Fibroblast of skin of left biceps (primary cell): ENCODE data around the gene TPX2.
"Not testable (repeated sequence)": the region's sequence is repeated elsewhere in the genome, so short reads cannot be mapped to it uniquely, and the experiment has no call there.

Experiments used
- DNase-seq, 2 experiments: peaks; one replicate each; pipeline ENCODE4 v3.0.0-alpha.2; 2013; ENCODE audit warnings: low read depth in 2 of 2

The TPX2 gene

DNA sequence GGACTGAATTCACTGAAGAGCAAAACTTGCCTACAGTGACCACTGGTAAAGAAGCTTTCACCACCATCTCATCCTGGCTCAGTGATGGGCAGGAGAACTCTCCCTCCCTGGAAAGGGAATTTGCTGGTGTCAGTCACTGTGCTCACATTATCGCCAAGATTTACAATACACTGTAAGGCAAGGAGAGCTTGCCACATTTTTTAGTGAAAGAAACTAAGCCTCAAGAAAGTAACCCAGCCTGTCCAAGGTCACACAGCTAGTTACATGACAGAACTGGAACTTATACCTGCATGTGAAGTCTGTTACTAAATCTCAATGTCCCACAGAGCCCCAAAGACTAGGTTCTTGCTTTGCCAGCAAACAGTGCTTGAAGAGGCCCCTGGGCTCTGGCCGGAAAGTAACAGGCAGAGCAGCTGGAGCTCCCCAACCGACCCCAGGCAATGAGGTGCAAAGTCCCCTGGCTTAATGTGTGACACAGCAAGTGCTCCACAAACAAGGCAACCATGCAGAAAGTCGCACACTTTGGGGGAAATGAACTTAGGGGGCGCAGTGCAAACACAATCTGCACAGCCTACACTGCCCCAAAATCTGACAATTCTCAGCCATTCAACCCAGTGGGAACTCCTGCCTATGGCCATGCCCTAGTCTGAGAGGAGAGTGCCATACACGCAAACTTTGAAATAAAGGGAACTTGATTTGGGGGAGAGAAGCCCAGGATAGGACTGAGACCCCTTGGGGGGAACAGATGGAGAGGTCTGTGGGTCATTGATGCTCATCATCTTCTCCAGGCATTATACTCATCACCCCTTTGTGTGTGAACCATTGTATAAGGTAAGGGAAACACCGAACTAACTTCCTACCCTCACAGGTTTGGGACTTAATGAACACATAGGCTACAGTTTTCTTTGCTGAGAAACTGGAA, 18.3 kb upstream of the TPX2 start:
- no peak for DNase-seq

DNA sequence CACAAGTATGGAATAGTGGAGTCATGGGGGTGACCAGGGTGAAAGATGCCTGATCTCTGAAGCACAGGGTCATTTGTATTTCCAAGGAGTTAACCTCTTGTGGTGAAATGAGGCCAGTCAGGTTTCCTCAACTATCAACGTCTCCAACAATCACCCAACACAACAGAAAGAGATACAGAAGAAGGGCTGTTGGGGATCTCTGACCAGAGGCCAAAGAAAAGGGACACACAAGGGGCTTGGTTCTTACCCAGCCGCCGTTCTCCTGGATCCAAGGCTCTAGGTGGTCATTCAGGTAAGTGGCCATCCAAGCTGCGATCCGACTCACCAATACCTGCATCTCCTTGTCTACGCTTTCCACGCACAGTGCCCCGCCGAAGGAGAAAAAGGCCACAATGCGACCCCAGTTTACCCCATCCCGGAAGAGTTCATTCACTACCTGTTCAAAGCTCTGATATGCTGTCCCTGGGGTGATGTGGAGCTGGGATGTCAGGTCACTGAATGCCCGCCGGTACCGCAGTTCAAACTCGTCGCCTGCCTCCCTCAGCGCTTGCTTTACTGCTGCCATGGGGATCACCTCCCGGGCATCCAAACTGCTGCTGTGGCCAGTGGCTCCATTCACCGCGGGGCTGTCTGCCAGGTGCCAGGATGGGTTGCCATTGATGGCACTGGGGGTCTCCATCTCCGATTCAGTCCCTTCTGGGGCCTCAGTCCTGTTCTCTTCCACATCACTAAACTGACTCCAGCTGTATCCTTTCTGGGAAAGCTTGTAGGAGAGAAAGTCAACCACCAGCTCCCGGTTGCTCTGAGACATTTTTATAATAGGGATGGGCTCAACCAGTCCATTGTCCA, 17.5 kb upstream of the TPX2 start:
- DNase-seq: no peak

DNA sequence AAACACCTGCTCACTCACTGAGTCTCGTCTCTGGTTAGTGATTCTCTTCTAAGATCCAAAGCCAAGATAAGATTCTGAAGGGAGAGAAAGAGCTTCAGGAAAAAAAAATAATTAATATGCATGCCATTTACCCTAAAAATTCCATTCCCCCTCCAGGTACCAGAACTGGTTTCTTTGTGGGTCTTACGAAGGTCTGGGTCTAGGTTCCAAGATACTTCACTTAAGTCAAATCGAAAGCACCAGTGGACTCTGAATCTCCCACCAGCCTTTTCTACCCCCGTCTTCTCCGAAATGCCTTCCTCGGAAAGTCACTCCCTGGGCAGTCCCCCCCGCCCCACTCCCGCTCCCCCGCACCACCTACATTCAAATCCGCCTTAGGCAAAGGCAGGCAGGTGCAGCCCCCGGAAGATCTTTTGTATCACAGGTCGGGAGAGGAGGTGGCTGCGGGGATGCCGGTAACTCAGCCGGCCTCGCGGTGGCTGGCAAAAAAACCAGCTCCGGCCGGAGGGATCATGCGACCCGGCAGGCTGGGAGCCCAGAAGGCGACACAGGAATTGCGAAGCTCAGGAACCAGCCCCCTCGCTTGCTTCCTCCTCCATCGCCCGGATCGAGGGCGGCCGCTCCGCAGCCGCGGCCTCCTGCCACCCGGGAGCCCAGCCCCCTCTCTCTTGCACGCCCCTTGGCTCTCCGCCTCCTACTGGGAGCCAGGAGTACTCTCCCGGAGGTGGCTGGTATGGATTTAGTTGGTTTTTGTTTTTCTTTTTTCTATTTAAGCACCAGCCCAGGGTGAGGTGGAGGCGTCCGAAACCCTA, 16.6 kb upstream of the TPX2 start, which contains the start of gene BCL2L1:
Gene BCL2L1 (minus strand): TSS at position 612 of the 812 bp plus-strand sequence. CDS start 650 bp downstream, outside the sequence.
- peak in 1 of 2 experiments; percentile 61 for DNase-seq

DNA sequence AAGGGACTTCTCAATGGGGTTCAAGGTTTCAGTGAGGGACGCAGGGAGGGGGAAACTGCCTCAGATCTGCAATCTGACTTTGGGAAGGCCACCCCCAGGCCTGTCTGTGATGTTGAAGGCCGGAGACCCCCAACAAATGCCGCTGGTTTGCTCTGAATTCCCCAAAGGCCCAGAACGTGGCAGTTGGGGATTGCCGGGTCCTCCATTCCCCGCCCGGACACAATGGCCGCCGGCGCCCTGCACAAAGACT, 16.1 kb upstream of the TPX2 start:
- DNase-seq: no peak

DNA sequence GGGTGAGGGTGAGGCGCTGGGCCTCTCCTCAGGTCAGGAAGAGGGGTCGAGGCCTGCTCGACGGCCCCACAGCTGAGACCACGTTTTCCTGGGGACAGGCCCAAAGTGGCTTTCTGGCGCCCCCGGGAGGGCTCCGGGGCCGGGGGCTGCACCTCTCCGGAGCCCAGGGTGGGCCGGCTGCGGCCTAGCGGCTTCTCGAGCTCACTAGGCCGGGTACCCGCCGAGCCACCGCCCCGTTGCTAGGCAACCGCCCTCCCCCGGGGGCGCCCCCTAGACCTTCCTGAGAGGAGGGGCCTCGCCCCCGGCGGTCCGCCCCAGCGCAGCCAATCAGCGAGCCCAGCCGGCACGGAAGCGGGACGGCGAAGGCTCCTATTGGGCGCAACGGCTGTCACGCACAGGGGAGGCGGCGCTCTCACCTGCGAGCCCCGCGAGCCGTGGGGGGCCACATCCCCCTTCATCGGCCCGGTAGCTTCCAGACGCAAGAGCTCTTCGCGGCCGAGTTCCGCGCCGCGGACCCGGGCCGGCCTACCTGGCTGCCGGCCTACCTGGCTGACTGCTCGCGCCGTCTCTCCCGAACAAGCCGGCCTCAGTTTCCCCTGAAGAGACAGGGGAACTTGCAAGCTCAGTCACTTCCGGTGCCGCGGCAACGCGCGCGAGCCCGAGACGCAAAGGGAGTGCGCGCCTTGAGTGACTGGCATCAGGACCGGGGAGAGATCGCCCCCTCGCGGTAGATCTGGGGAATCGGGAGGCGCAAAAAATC, 15.6 kb upstream of the TPX2 start:
- DNase-seq: peak; percentile 97

DNA sequence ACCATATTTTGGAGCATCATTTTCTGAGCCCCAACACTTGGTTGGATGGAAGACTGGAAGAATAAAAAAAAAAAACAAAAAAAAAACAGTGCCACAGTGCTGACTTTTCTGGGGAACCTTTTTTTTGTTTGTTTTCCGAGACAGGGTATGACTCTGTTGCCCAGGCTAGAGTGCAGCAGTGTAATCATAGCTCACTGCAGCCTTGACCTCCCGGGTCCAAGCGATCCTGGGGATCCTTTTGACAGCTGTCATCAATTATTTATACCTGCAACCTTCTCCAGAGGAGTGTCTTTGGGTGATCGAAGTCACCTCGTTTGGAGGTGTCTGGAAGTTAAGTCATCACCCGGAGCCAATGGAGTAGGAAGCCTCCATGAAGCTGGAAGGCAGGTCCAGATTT, 7.8 kb upstream of the TPX2 start:
- no peak for DNase-seq

DNA sequence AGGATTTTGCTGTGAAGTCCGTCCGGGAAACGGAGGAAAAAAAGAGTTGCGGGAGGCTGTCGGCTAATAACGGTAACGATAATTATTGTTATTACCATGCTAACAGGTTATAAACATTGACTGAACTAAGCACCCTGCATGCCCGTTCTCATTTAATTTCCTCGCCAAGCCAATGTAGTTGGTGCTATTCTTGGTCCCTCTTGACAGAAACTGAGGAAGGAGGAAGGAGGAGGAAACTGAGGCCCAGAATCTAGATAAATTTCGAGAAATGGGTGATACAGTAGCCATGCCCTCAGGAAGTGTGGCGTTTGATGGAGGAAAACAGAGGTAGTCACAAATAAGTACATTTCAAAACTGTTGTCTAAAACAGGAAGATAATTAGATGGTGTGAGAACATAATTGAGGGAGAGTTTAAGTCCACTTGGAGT, 474 bp downstream of the TPX2 start:
- no peak for DNase-seq

DNA sequence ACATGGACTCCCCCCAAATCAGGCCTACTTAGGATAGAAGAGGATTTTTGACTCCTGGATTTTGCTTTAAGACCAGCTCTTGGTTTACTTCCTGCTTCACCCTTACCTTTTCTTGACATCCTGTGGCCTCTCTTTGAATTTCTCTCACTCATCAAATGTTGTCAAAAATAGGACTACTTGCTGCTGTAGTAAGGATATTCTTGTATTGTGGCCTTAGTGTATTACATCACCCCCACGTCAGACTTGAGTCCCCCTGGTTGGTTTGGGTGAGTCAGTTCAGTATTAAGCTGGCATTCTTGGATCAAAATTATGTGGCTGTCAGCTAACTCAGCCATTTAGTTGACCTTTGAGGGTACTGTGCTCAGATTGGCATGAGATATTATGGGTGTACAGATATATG, 1.1 kb downstream of the TPX2 start:
- no peak for DNase-seq

DNA sequence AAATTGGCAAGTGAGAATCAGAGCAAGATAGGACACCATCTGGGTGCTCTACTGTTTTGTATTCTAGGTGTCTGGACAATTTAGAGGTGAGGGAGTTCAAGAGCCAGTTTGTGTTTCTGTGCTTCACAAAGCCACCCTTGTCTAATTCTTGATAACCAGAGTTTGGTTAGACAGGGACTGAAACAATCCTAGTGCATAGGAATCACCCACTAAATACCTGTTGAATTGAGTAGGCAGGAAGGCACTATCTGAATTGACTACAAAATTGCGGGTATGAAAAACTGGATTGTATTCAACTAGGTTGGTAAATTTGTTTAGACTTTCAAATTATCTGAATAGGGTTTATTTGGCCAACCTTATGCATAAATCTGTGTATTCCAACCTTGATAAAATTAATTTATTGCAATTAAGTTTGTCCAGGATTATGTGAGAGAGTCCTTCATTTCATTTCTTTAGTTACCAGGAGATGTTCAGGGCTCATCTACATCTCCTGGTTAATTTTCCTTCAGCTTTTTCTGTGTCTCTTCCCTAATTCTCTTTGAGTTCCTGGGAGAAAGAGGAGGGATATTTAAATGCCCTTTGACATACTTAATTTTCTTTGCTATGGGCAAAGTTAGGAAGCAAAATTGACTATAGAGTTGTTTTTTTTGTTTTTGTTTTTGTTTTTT, 1.7 kb downstream of the TPX2 start:
- no peak for DNase-seq

DNA sequence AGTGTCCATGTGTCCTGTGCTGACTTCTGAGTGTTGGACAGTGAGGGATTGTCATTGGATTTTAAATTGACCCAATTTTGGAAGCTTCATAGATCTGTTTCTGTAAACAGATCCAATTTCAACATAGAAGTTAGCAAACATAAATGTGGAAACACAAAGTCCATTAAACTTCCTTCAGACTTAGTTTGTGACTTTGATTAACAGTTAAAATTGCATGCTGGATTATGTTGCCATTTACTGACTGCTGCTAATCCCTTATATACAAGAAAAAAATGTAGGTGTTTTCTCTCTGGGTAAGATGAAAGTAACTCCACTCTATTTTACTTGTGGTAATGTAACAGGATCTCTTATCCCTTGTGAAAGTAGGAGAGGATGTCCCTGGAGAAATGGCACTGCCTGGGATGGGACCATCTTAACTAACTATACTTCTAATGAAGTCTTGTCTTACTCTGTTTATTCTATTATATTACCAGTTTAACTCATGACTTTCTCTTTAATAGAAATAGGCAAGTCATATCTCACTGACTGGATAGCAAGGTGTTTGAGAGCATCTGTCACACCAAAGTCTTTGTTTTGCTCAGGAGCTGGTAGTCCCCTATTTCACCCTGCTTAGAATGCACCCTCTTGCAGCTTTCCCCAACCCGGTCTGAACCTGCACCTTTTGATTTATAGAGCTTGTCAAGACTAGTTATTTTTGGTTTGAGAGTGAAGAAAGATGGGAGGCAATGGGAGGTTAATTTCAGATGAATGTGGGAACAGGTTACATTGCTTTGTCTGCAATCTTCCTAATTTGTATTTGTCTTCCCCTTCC, 7.2 kb downstream of the TPX2 start:
- DNase-seq: no peak

DNA sequence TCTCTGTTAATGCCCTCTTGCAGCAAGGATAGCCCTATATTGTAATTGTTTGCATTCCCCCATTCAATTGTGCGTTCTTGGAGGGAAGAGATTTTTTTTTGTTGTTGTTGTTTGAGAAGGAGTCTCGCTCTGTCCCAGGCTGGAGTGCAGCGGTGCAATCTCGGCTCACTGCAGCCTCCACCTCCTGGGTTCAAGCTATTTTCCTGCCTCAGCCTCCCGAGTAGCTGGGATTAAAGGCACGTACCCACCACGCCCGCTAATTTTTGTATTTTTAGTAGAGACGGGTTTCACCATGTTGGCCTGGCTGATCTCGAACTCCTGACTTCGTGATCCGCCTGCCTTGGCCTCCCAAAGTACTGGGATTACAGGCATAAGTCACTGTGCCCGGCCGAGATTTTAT, 7.9 kb downstream of the TPX2 start:
- not testable (repeated sequence) for DNase-seq

DNA sequence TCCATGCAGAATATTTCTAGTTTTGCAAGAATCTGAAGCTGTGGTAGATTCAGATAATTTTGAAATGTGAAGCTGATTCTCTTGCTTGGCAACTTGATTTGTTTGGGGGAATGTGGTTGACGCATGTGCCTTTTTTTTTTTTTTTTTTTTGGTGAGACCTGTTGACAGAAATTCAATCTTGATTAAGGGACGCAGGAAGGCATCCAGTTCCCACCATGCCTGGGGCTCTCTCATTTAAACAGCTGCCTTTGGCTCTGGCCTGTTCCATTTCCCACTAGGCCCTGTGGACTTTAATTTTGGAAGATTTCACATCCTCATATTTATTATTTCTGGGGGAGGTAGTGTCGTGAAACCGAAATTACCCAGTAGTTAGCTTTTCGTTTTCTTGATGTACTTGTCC, 8.6 kb downstream of the TPX2 start:
- peak; percentile 63 to 67 for DNase-seq

DNA sequence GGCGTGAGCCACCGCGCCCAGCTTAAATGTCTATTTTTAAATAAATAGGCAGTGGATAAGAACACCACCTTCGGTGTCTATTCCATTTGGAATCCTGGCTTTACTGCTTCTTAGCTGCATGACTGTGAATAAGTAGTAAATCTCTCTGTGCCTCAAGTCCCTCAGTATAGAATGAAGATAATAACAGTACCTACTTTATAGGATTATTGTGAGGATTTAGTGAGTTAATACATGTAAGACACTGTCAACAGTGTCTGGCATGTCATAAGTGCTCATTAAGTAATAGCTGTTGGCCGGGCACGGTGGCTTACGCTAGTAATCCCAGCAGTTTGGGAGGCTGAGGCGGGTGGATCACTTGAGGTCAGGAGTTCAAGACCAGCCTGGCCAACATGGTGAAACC, 10.1 kb downstream of the TPX2 start:
- no peak for DNase-seq

DNA sequence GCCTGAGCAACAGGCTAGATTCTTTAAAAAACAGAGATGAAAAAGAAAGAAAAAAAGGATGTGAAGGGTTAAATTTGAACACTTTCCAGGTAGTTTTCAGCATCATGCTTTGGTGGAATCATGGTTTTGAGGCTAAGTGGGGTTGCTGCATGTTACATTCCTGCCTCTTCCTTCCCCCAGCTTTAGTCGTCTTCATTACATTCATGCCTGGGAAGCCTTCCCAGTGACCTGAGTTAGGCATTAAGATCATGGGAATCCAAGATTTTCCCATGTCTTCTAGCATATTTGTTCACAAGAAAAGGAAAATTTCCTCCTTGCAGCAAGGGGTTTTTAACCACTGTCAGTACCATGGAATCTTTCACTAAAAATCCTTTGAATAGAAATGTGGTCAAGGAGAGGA, 12.0 kb downstream of the TPX2 start:
- DNase-seq: peak; percentile 87 to 90

DNA sequence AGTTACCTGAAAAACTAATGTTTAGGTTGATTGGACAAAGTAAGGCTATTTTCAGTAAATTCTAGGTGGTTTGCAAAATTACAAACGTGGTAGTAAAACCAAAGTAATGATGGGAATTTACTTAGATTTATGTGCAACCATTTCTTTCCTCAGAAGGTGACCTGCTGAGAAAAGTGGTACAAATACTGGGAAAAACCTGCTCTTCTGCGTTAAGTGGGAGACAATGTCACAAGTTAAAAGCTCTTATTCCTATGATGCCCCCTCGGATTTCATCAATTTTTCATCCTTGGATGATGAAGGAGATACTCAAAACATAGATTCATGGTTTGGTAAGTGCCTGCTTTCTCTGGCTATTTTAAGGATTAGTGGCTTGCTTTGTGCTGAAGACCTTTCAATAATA, 18.2 kb downstream of the TPX2 start:
- DNase-seq: no peak

DNA sequence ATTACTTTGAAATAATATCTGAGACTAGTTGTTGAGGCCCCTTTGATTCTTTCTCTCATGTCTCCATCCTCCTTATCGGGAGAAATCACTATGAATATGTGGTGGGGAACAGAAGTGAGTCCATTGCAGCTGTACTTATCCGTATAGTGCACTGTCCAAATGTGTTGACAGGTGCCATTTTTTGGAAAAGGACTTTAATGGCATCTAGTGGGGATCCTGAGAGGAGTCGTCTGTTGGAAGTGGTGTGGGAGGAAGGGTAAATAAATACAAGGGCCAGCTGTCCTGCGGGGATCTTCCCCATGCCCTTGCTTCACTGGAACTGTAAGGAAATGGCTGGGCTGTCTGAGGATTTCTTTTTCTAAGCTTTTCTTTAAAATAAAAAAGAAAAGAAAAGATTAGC, 19.4 kb downstream of the TPX2 start:
- no peak for DNase-seq

DNA sequence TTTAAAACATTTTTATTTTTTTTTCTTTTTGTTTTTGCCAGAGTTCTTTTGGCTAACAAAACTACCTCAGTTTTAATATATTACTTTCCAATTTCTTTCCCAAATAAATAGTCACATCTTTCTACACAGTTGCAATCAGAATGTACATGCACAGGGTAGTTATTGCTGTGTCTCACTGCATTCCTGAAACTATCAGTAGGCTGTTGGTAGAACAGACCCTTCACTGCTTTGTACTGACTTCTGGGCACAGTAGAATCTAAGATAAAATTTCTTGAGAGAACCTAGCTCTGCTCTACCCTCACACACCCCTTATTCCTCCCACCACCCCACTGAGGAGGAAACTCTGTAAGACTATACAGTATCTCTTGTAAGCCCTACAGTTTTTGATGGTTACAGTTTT, 19.9 kb downstream of the TPX2 start:
- no peak for DNase-seq

DNA sequence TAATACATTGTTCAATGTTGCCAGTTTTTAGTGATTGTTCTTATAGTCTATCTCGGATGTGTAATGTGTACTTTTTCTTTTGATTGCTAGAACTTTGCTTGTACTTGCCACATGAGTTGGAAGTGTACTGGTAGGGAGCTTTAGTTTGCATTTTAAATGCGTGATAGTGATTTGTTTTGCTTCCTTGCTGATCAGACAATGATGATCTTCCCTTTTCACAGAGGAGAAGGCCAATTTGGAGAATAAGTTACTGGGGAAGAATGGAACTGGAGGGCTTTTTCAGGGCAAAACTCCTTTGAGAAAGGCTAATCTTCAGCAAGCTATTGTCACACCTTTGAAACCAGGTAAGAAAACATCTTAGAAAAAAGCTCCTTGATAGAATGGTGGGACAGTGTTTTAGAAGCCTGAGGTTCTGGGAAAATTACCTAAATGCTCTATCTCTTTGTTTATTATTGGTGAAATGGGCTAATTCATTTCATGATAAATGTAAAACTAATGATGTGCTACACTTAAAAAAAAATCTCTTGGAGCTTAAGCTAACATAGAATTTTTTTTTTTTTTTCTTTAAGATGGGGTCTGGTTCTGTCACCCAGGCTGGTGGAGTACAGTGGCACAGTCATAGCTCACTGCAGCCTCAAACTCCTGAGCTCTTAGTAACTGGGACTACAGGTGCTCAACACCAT, 20.9 kb downstream of the TPX2 start:
- no peak for DNase-seq

DNA sequence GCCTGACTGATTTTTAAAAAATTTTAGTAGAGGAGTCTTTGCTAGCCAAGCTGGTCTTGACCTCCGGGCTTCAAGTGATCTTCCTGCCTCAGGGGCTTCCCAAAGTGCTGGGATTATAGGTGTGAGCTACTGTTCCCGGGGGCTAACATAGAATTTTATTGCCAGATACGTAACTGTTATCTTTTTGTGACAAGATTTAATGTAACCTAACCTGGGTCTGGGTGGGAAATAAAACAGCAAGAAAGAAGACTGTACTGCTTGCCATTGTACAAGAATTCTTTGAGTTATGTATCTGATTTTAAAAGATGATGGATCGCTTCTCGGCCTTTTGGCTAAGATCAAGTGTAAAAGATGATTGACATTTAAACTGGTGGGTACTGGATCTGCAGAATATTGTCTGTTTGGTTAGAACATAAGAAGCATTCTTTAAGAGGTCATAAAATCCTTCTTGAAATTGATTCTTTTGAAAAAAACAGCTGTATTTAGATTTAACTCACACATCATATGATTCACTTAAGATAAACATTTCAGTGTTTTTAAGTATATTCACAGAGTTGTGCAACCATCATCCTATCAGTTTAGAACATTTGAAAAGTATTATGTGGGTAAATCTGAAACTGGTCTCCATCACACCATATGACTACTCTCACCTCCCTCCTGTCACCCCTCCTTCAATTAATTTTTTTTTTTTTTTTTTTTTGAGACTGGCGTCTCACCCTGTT, 21.6 kb downstream of the TPX2 start:
- DNase-seq: peak in 1 of 2 experiments; percentile 26
